ENCODE measurements around the gene MAF.

The MAF gene

GRCh38 chr16:79610771-79611170, 10.2 kb upstream of the MAF start:
- no peak for DNase-seq

GRCh38 chr16:79609861-79610260, 9.3 kb upstream of the MAF start:
- DNase-seq: no peak

GRCh38 chr16:79608976-79609375, 8.4 kb upstream of the MAF start:
- DNase-seq: no peak

GRCh38 chr16:79607587-79607986, 7.0 kb upstream of the MAF start:
- DNase-seq: no peak

GRCh38 chr16:79605999-79606398, 5.5 kb upstream of the MAF start:
- no peak for DNase-seq

- DNase-seq: no peak
Observed at GRCh38 chr16:79603055-79603454, 2.5 kb upstream of the MAF start.

GRCh38 chr16:79602628-79603014, 2.1 kb upstream of the MAF start:
- no peak for DNase-seq

- DNase-seq: peak; percentile 12
Observed at GRCh38 chr16:79601931-79602627, 1.5 kb upstream of the MAF start.

GRCh38 chr16:79601092-79601930, 774 bp upstream of the MAF start:
- no peak for DNase-seq

GRCh38 chr16:79599837-79600637, 500 bp downstream of the MAF start:
- peak; percentile 32 for DNase-seq

- DNase-seq: no peak
Observed at GRCh38 chr16:79599256-79599836, 1.2 kb downstream of the MAF start.

GRCh38 chr16:79598348-79599181, 2.0 kb downstream of the MAF start:
- no peak for DNase-seq

- no peak for DNase-seq
Observed at GRCh38 chr16:79598063-79598347, 2.5 kb downstream of the MAF start.

GRCh38 chr16:79597277-79598062, 3.1 kb downstream of the MAF start:
- DNase-seq: no peak

GRCh38 chr16:79595931-79596450, 4.5 kb downstream of the MAF start:
- no peak for DNase-seq

GRCh38 chr16:79595231-79595641, 5.3 kb downstream of the MAF start:
- DNase-seq: no peak

- no peak for DNase-seq
Observed at GRCh38 chr16:79593754-79594153, 6.8 kb downstream of the MAF start.

GRCh38 chr16:79593074-79593531, 7.4 kb downstream of the MAF start:
- DNase-seq: no peak

GRCh38 chr16:79592186-79592585, 8.4 kb downstream of the MAF start:
- DNase-seq: no peak

- DNase-seq: no peak
Observed at GRCh38 chr16:79589601-79590102, 10.9 kb downstream of the MAF start.

GRCh38 chr16:79587897-79588296, 12.6 kb downstream of the MAF start:
- DNase-seq: no peak
